Stomach (tissue), 4 donors: Measurements from ENCODE around the gene CRYBG1.

Experiments used
- EP300 ChIP-seq: sonication (generic); formaldehyde crosslinking; IDR thresholded peaks from one replicate; pipeline ENCODE4 v1.6.1; 2017; ENCODE audit warnings: antibody characterized with exemption
- POLR2A ChIP-seq, 4 donors: fragments of 450-650 bp; IDR thresholded peaks; one replicate each; pipeline ENCODE4 v1.6.1; 2016; ENCODE audit warnings: antibody characterized with exemption in 4 of 4, control low read depth in 2 of 4, mild to moderate bottlenecking in 1 of 4, moderate library complexity in 1 of 4
- POLR2AphosphoS5 ChIP-seq, 3 donors: sonication (generic); formaldehyde crosslinking; IDR thresholded peaks; one replicate each; pipeline ENCODE4 v1.6.1; 2016; ENCODE audit warnings: antibody characterized with exemption in 3 of 3

DNA sequence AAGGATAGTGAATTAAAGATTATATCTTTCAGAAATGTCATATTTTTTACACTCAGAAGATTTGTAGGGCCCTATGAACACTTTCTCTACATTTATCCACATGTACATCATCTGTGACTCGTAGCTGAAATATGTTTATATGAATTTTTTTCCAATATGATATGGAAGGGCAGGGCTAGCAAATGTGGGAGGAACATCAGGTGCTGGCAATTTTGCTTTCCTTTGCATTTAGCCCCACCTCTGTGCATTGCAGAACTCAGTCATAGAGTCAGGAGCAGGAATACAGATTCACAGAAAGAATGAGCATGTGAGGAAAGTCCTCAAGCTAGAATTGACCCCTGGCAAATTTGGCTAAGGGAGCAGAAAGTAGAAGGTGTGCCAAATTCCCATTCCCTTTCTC, 129.9 kb downstream of the CRYBG1 start:
- no peak for TF ChIP-seq EP300
- no peak for TF ChIP-seq POLR2A (IDR thresholded peaks at IDR 0.05)
- no peak for TF ChIP-seq POLR2AphosphoS5 (IDR thresholded peaks at IDR 0.05)
